Neural cell (in vitro differentiated cells): ENCODE measurements around the gene ZNF784. TPM values are rescaled to one million over a fixed set of nuclear protein-coding genes. Genes with fewer than 3 reads are reported as not detected.

ENCODE experiments used
- H2AFZ ChIP-seq: fragments of 200-600, 300-800 bp; sonication (generic), shearing (Covaris generic); 2 replicates; pipeline ENCODE4 v1.6.0; 2014; ENCODE audit warnings: low read depth, mild to moderate bottlenecking, antibody characterized with exemption, low read length, moderate library complexity
- H3F3A ChIP-seq: fragments of 200-600 bp; shearing (Covaris generic); 2 replicates; pipeline ENCODE4 v1.6.1; 2016; ENCODE audit warnings: mild to moderate bottlenecking, moderate library complexity, mixed read lengths, antibody characterized with exemption, low read length; ENCODE audit not compliant: insufficient read depth, poor library complexity, severe bottlenecking
- H3K27ac ChIP-seq: fragments of 200-600, 300-800 bp; sonication (generic), shearing (Covaris generic); 2 replicates; pipeline ENCODE4 v1.5.1; 2014; ENCODE audit warnings: mild to moderate bottlenecking, low read length, moderate library complexity
- H3K27me3 ChIP-seq: fragments of 300-800, 200-600 bp; sonication (generic), shearing (Covaris generic); 2 replicates; pipeline ENCODE4 v1.6.0; 2014; ENCODE audit warnings: mild to moderate bottlenecking, low read depth, low read length, moderate library complexity; ENCODE audit not compliant: insufficient read depth
- H3K36me3 ChIP-seq: fragments of 300-800, 200-600 bp; sonication (generic), shearing (Covaris generic); 2 replicates; pipeline ENCODE4 v1.5.1; 2014; ENCODE audit warnings: mild to moderate bottlenecking, antibody characterized with exemption, low read length, moderate library complexity; ENCODE audit not compliant: insufficient read depth
- H3K4me2 ChIP-seq: fragments of 300-800, 200-600 bp; sonication (generic), shearing (Covaris generic); 2 replicates; pipeline ENCODE4 v1.6.0; 2014; ENCODE audit warnings: mild to moderate bottlenecking, low read length
- H3K4me3 ChIP-seq: fragments of 300-800, 200-600 bp; sonication (generic), shearing (Covaris generic); 2 replicates; pipeline ENCODE4 v1.5.1; 2014; ENCODE audit warnings: mild to moderate bottlenecking, low read length, moderate library complexity
- H3K79me2 ChIP-seq: fragments of 200-600 bp; shearing (Covaris generic); replicated peaks from 2 replicates; pipeline ENCODE4 v1.6.0; 2014; ENCODE audit warnings: mild to moderate bottlenecking, low read length, moderate library complexity; ENCODE audit not compliant: insufficient read depth
- H3K9ac ChIP-seq: fragments of 300-800, 200-600 bp; sonication (generic), shearing (Covaris generic); 2 replicates; pipeline ENCODE4 v1.6.1; 2016; ENCODE audit warnings: mild to moderate bottlenecking, low read length, mixed read lengths
- H3K9me2 ChIP-seq: fragments of 200-600 bp; shearing (Covaris generic); 2 replicates; pipeline ENCODE4 v1.6.1; 2016; ENCODE audit warnings: mild to moderate bottlenecking, low read length, mixed read lengths; ENCODE audit not compliant: insufficient read depth
- H3K9me3 ChIP-seq: fragments of 200-600, 300-800 bp; sonication (generic), shearing (Covaris generic); 2 replicates; pipeline ENCODE4 v1.6.1; 2016; ENCODE audit warnings: mild to moderate bottlenecking, mixed run types, low read length, moderate library complexity, mixed read lengths
- H4K20me1 ChIP-seq: fragments of 200-600 bp; shearing (Covaris generic); 2 replicates; pipeline ENCODE4 v1.6.1; 2016; ENCODE audit warnings: mild to moderate bottlenecking, mixed run types; ENCODE audit not compliant: insufficient read depth
- EP300 ChIP-seq: fragments of 450-650 bp; conservative IDR thresholded peaks from 2 replicates; pipeline ENCODE4 v1.6.1; 2014; ENCODE audit warnings: antibody characterized with exemption, mild to moderate bottlenecking, moderate library complexity; ENCODE audit not compliant: poor library complexity, severe bottlenecking
- EZH2 ChIP-seq: fragments of 200-600, 300-800 bp; shearing (Covaris generic), sonication (generic); IDR thresholded peaks from 2 replicates; pipeline ENCODE4 v1.6.1; 2014; ENCODE audit warnings: antibody characterized with exemption, low read length, borderline replicate concordance, mild to moderate bottlenecking; ENCODE audit not compliant: insufficient read depth, poor library complexity, severe bottlenecking
- MXI1 ChIP-seq: fragments of 450-650 bp; conservative IDR thresholded peaks from 2 replicates; pipeline ENCODE4 v1.6.1; 2014; ENCODE audit warnings: antibody characterized with exemption, mild to moderate bottlenecking; ENCODE audit not compliant: poor library complexity, severe bottlenecking
- POLR2AphosphoS5 ChIP-seq: IDR thresholded peaks from 2 replicates; pipeline ENCODE4 v1.6.1; 2012
- RAD21 ChIP-seq: fragments of 450-650 bp; conservative IDR thresholded peaks from 2 replicates; pipeline ENCODE4 v1.6.1; 2014; ENCODE audit warnings: antibody characterized with exemption, mild to moderate bottlenecking, moderate library complexity
- REST ChIP-seq: IDR thresholded peaks from 2 replicates; pipeline ENCODE4 v1.6.1; 2012; ENCODE audit warnings: borderline replicate concordance
- SMC3 ChIP-seq: fragments of 450-650 bp; conservative IDR thresholded peaks from 2 replicates; pipeline ENCODE4 v1.6.1; 2014; ENCODE audit warnings: antibody characterized with exemption, mild to moderate bottlenecking, moderate library complexity; ENCODE audit not compliant: poor library complexity
- TAF1 ChIP-seq: IDR thresholded peaks from 2 replicates; pipeline ENCODE4 v1.6.1; 2012; ENCODE audit warnings: low read depth
- polyA plus RNA-seq: library from polyadenylated mRNA; depleted of rRNA; stranded (reverse); fragments of >200 nt; gene quantifications from 2 replicates; pipeline ENCODE4 v1.2.3, GENCODE V29; 2014
- TF ChIP-seq, protein P1 (sequence below): fragments of 450-650 bp; IDR thresholded peaks from 2 replicates; pipeline ENCODE4 v1.5.1; 2014; ENCODE audit warnings: antibody characterized with exemption, mild to moderate bottlenecking, moderate library complexity; ENCODE audit not compliant: poor library complexity, severe bottlenecking

ZNF784 gene
- polyA plus RNA-seq, 1 donor from 2014 or later, result 10.3 TPM

GRCh38 chr19:55594996-55595545 lies 29.3 kb downstream of the ZNF784 start:
- no peaks in the 10 kb centered on the region for H3K9me3 ChIP-seq
- H4K20me1 ChIP-seq, result no peaks in the 10 kb centered on the region
- no peak overlapping the region for H3K4me3 ChIP-seq
- H3K79me2 ChIP-seq, result no peaks in the 10 kb centered on the region
- TF ChIP-seq MXI1 (no peak), REST (no peak), RAD21 (no peak), POLR2AphosphoS5 (no peak), EP300 (no peak), TAF1 (no peak), EZH2 (no peak), SMC3 (no peak)
- TF ChIP-seq, protein P1, sequence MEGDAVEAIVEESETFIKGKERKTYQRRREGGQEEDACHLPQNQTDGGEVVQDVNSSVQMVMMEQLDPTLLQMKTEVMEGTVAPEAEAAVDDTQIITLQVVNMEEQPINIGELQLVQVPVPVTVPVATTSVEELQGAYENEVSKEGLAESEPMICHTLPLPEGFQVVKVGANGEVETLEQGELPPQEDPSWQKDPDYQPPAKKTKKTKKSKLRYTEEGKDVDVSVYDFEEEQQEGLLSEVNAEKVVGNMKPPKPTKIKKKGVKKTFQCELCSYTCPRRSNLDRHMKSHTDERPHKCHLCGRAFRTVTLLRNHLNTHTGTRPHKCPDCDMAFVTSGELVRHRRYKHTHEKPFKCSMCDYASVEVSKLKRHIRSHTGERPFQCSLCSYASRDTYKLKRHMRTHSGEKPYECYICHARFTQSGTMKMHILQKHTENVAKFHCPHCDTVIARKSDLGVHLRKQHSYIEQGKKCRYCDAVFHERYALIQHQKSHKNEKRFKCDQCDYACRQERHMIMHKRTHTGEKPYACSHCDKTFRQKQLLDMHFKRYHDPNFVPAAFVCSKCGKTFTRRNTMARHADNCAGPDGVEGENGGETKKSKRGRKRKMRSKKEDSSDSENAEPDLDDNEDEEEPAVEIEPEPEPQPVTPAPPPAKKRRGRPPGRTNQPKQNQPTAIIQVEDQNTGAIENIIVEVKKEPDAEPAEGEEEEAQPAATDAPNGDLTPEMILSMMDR, result no peak
- H3F3A ChIP-seq, result no peaks in the 10 kb centered on the region
- no peak overlapping the region for H2AFZ ChIP-seq
- no peaks in the 10 kb centered on the region for H3K9me2 ChIP-seq
- H3K27me3 ChIP-seq, result no peaks in the 10 kb centered on the region
- H3K36me3 ChIP-seq, result peaks cover 6% of the 10 kb centered on the region
- no peak overlapping the region for H3K9ac ChIP-seq
- no peak overlapping the region for H3K4me2 ChIP-seq
- no peak overlapping the region for H3K27ac ChIP-seq

GRCh38 chr19:55593096-55593772 lies 31.1 kb downstream of the ZNF784 start:
- Histone ChIP-seq H3K4me2 (no peak overlapping the region), H3K9me2 (no peaks in the 10 kb centered on the region), H2AFZ (no peak overlapping the region), H3K4me3 (no peak overlapping the region), H3K27ac (no peak overlapping the region), H3F3A (no peaks in the 10 kb centered on the region), H3K79me2 (no peaks in the 10 kb centered on the region), H3K9ac (no peak overlapping the region), H3K27me3 (no peaks in the 10 kb centered on the region), H3K36me3 (peaks cover 6% of the 10 kb centered on the region), H3K9me3 (no peaks in the 10 kb centered on the region), H4K20me1 (no peaks in the 10 kb centered on the region)
- no peak for TF ChIP-seq REST
- no peak for TF ChIP-seq RAD21
- no peak for TF ChIP-seq EZH2
- TF ChIP-seq, protein P1, result no peak
- no peak for TF ChIP-seq MXI1
- TF ChIP-seq EP300, result no peak
- TF ChIP-seq TAF1, result no peak
- no peak for TF ChIP-seq POLR2AphosphoS5
